ENCODE data around the gene IGSF1. TPM values are rescaled to one million over a fixed set of nuclear protein-coding genes. Genes with fewer than 3 reads are reported as not detected.

IGSF1 gene, protein sequence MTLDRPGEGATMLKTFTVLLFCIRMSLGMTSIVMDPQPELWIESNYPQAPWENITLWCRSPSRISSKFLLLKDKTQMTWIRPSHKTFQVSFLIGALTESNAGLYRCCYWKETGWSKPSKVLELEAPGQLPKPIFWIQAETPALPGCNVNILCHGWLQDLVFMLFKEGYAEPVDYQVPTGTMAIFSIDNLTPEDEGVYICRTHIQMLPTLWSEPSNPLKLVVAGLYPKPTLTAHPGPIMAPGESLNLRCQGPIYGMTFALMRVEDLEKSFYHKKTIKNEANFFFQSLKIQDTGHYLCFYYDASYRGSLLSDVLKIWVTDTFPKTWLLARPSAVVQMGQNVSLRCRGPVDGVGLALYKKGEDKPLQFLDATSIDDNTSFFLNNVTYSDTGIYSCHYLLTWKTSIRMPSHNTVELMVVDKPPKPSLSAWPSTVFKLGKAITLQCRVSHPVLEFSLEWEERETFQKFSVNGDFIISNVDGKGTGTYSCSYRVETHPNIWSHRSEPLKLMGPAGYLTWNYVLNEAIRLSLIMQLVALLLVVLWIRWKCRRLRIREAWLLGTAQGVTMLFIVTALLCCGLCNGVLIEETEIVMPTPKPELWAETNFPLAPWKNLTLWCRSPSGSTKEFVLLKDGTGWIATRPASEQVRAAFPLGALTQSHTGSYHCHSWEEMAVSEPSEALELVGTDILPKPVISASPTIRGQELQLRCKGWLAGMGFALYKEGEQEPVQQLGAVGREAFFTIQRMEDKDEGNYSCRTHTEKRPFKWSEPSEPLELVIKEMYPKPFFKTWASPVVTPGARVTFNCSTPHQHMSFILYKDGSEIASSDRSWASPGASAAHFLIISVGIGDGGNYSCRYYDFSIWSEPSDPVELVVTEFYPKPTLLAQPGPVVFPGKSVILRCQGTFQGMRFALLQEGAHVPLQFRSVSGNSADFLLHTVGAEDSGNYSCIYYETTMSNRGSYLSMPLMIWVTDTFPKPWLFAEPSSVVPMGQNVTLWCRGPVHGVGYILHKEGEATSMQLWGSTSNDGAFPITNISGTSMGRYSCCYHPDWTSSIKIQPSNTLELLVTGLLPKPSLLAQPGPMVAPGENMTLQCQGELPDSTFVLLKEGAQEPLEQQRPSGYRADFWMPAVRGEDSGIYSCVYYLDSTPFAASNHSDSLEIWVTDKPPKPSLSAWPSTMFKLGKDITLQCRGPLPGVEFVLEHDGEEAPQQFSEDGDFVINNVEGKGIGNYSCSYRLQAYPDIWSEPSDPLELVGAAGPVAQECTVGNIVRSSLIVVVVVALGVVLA (N-terminal part only)
- 0.29 and 0.44 TPM in 2 replicates for total RNA-seq

GRCh38 chrX:131288738-131289511 lies at the start of gene IGSF1:
TSS of gene IGSF1 (minus strand) at chrX:131289306. CDS start at chrX:131286674, 2,632 bp downstream.

Other genes with a start within 250 kb of the IGSF1 start
- not detected in 2 replicates for gene ARHGAP36, start 231.0 kb downstream of the IGSF1 start, total RNA-seq